NCI-H2196 (cell line): ENCODE data around the gene UTS2R.
"Not testable (repeated sequence)": the region's sequence is repeated elsewhere in the genome, so short reads cannot be mapped to it uniquely, and the experiment has no call there.

ENCODE experiments used
- DNase-seq: peaks from one replicate; lab custom pipeline; 2025; ENCODE audit not compliant: unreplicated experiment; lab: John Stamatoyannopoulos, UW

UTS2R gene

DNA sequence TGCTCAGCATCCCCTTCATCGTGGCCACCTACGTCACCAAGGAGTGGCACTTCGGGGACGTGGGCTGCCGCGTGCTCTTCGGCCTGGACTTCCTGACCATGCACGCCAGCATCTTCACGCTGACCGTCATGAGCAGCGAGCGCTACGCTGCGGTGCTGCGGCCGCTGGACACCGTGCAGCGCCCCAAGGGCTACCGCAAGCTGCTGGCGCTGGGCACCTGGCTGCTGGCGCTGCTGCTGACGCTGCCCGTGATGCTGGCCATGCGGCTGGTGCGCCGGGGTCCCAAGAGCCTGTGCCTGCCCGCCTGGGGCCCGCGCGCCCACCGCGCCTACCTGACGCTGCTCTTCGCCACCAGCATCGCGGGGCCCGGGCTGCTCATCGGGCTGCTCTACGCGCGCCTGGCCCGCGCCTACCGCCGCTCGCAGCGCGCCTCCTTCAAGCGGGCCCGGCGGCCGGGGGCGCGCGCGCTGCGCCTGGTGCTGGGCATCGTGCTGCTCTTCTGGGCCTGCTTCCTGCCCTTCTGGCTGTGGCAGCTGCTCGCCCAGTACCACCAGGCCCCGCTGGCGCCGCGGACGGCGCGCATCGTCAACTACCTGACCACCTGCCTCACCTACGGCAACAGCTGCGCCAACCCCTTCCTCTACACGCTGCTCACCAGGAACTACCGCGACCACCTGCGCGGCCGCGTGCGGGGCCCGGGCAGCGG, 3.2 kb downstream of the UTS2R start:
- DNase-seq, result no peak

- no peak for DNase-seq
Measured at GRCh38 chr17:82375359-82376041, 3.9 kb downstream of the UTS2R start.

DNA sequence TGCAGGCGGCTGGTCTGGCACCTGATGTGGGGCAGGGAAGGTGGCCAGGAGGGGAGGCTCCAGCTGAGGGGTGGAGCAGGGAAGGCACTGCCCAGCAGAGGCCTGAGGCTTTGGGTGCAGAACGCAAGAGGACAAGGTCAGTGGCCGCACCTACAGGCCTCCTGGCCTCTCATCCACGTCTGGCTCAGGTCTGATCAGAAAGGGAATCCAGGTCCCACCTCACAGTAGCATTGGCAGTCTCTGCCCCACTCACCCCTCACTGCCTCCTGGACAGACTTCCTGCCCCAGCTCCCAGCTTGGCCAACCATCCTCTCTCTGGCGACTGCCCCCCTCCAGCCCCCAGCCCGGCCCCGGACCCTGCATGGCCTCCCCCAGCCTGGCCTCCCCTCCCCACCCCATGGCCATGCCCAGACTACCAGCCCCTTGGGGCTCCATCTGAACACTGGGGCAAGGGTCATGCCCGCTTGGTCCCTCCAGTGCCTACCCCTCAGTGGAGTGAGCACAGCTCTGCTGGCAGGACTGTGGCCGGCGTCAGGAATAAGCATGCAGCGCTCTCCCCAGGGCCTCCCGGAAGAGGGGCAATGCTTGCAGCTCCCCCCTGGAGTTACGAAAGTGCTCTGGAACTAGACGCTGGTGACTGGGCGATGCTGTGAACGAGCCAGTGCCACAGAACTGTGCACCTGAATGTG, 4.6 kb downstream of the UTS2R start:
- DNase-seq, result no peak

GRCh38 chr17:82377294-82377693, 5.7 kb downstream of the UTS2R start:
- not testable (repeated sequence) for DNase-seq

GRCh38 chr17:82377924-82378740, 6.6 kb downstream of the UTS2R start:
- no peak for DNase-seq

- no peak for DNase-seq
Measured at GRCh38 chr17:82378741-82379021, 7.1 kb downstream of the UTS2R start.

DNA sequence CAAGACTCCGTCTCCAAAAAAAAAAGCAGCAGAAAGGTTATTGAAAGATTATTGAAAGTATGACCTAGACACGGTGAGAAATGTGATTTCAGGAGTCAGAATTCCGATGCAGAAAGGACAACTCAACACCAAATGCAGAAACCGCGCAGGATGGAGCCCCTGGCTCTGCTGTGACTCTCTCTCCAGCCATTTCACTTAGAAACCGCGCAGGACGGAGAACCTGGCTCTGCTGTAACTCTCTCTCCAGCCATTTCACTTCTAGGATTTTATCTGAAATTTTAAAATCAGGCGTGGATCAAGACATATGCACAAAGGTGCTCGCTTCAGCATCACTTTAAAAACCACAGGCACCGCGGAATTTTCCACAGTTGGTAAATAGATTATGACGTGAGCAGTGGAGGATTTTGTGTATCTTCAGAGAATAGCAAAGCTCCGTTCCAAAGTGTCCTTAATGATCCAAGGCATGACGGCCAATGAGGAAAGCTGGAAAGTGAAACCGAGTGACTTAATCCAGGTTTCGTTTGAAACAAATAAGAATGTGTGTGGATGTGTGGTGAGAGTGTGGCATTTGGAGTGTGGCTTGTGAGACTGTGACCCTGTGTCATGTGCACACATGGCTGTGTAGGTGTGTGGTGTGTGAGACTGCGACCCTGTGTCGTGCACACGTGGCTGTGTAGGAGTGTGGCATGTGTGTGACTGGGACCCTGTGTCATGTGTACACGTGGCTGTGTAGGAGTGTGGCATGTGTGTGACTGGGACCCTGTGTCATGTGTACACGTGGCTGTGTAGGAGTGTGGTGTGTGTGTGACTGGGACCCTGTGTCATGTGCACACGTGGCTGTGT, 9.5 kb downstream of the UTS2R start:
- DNase-seq, result no peak

DNA sequence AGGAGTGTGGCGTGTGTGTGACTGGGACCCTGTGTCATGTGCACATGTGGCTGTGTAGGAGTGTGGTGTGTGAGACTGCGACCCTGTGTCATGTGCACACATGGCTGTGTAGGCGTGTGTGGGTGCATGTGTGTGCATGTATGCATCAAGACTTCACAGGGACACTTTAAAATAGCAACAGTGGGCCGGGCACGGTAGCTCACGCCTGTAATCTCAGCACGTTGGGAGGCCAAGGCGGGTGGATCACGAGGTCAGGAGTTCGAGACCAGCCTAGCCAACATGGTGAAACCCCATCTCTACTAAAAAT, 10.1 kb downstream of the UTS2R start:
- not testable (repeated sequence) for DNase-seq

GRCh38 chr17:82382220-82382932, 10.8 kb downstream of the UTS2R start:
- DNase-seq, result not testable (repeated sequence)

DNA sequence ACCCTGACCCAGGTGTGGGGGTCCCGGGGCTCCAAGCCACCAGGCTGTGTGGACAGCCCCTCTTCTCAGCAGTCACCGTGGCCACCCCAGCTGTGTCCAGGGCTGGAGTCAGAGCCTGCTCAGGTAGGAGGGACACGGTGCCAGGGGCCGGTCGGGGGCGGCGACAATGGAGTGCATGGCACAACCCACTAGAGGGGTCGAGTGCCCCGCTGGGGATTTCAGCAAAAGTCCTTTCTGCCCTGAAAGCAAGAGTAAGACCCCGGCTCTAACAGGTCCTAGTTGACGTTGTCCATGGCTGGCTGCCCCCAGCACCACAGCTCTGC, 11.3 kb downstream of the UTS2R start:
- no peak for DNase-seq

- DNase-seq, result no peak
Measured at GRCh38 chr17:82383411-82383810, 11.8 kb downstream of the UTS2R start.

- DNase-seq, result peak; percentile 45
Measured at GRCh38 chr17:82384051-82384729, 12.6 kb downstream of the UTS2R start.

DNA sequence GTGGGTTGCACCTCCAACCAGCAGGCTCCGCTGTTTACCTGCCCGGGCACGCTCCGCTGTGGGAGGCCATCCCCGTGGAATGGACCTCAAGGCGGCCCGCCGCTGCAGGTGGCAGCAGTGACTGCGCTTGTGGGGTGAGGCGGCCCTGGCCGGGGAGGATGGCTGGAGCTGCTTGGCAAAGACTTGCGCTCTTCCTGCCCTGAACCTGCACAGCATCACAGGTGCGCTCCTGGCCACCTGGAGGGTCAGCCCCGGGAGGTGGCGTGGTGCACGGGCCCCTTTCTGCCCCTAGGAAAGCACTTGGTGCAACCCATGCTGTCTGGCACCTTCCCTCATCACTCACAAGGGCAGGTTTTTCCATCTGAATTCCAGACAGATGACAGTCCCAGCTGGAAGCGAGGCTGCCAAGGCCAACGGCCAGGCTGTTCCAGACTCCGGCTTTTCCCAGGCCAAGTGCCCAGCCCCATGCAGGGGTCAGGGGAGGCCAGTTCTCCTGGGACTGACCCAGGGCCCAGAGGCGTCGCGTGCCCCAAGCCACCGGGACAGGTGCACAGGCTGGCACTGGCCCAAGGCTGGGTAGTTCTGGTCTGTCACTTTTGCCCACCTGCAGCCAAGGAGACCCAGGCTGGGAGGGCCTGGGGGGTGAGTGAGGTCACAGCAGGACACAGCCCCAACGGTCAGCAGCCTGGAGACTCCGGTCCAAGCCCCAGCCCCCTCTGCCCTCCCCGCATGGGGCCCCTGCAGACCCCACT, 13.3 kb downstream of the UTS2R start:
- DNase-seq, result peak; percentile 95

DNA sequence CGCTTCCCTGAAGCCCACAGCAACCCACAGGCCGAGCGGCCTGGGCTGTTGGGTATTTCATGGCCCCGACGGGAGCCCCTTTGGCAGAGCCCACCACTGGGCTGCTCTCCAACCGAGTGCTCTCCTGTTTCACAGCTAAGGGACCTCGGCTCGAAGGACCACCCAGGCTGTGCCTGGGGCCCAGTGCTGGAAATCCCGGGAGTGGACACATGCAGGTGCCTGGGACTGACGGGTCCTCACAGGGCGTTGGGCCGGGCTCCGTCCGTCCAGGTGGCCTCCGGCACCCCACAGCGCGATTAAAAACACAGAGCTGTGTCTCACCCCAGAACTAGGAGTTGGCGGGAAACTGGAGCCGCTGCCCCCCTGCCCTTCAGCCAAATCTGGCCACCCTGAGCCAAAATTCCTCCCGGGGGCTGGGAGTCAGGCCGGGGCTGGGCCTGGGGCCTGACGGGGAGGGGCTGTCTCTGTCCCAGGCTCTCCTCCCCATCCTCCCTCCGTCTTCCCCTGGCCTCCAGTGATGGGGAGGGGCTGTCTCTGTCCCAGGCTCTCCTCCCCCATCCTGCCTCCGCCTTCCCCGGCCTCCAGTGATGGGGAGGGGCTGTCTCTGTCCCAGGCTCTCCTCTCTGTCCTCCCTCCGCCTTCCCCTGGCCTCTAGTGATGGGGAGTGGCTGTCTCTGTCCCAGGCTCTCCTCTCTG, 14.1 kb downstream of the UTS2R start:
- no peak for DNase-seq

DNA sequence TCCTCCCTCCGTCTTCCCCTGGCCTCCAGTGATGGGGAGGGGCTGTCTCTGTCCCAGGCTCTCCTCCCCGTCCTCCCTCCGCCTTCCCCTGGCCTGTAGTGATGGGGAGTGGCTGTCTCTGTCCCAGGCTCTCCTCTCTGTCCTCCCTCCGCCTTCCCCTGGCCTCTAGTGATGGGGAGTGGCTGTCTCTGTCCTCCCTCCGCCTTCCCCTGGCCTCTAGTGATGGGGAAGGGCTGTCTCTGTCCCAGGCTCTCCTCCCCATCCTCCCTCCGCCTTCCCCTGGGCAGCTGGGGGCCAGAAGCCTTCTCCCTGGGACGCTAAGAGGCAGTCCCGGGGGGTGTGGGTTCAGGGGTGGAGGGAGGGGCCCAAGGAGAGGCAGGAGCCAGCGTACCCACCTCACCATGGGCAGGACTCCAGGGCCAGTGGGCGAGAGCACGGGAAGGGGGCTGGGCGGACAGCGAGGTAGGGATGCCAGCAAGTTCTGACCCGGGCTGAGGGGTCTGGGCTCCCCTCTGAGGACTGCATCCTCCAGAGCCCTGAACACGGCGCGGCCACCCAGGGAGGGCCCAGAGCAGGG, 14.8 kb downstream of the UTS2R start:
- DNase-seq, result no peak

DNA sequence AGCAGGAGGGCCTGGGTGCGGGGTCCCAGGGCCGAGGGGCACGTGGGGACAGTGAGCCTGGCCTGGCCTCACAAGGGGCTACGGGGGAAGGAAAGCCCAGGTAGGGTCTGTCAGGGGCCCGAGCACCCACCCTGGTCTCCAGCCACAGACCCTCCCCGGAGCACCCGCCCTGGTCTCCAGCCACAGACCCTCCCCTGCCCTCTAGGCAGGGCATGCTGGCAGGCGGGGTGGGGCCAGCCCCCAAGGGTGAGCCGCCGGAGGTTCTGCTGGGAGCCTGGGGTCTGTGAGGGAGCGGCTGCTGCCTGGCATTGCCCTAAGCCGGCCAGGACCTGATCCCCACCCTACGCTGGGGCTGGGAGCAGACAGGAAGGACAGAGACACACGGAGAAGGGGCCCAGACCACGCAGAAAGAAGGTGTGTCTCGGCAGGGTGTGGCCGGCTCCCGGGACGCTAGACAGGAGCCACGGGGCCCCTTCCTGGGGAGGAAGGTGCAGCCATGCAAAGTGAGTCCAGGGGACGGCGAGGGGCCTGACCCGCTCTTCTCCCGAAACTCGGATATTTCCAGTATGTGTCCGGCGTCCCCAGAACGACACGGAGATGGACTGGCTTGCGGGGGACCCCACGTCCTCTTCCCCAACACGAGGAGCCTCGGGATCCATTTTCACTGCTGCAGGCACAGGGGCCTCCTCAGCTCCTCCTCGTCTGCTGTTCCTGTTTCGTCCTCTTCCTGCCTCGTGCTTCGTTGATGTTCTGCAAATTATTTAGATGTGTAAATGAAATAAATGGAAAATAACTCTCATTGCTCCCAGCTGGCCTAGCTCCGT, 15.5 kb downstream of the UTS2R start:
- no peak for DNase-seq

- DNase-seq, result no peak
Measured at GRCh38 chr17:82387705-82388106, 16.1 kb downstream of the UTS2R start.
